Urinary bladder (tissue), 4 donors: ENCODE data around the gene PAPPA. TPM values are rescaled to one million over a fixed set of nuclear protein-coding genes. Genes with fewer than 3 reads are reported as not detected.

Experiments used
- DNase-seq: peaks from one replicate; pipeline ENCODE4 v3.0.0-alpha.2; 2015; ENCODE audit errors: extremely low spot score
- H3K27ac ChIP-seq: one replicate; pipeline ENCODE4 v1.5.1; 2013; ENCODE audit warnings: low read depth, mild to moderate bottlenecking, moderate library complexity
- H3K36me3 ChIP-seq: one replicate; pipeline ENCODE4 v1.6.1; 2013; ENCODE audit warnings: mild to moderate bottlenecking, moderate library complexity; ENCODE audit not compliant: insufficient read depth
- H3K4me1 ChIP-seq: one replicate; pipeline ENCODE4 v1.6.1; 2013; ENCODE audit warnings: mild to moderate bottlenecking, moderate library complexity; ENCODE audit not compliant: insufficient read depth
- H3K4me3 ChIP-seq: one replicate; pipeline ENCODE4 v1.5.1; 2013; ENCODE audit warnings: low read depth, low read length
- WGBS: extraction: QIAGEN DNeasy Blood & Tissue Kit; methylation state at CpG from one replicate; pipeline ENCODE4 v1.1.7; 2013; 5-methylcytosine and 5-hydroxymethylcytosine counted together
- polyA plus RNA-seq: library from polyadenylated mRNA; stranded (reverse); fragments of 200-250 nt; gene quantifications from one replicate; pipeline ENCODE4 v1.2.3, GENCODE V29; 2013
- total RNA-seq: library from RNA; depleted of rRNA; stranded (reverse); fragments of >200 nt; gene quantifications from one replicate; pipeline ENCODE4 v1.2.3, GENCODE V29; 2014
- donor health status: healthy with polysubstance abuse.
- donor health status: healthy.

The PAPPA gene
- total and polyA plus RNA-seq, 2 donors: 4.2 to 5.9 TPM

DNA sequence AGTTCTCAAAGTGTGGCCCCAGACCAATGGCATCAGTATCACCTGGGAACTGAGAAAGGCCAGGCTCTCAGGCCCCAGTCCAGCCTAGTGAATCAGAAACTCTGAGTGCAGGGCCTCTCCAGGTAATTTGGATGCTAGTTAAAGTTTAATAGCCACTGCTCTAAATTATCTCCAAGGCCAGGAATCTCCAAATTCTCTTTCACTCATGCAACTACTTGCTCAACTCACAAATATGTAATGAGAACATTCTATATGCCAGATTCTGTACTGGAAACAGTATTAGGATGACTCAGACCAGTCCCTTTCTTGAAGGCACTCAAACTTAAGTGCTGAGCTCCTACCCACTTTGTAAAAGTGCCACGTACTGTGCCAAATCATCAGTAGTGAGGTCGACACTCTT lies 84.6 kb downstream of the PAPPA start:
- Histone ChIP-seq H3K4me3 (no peak overlapping the region), H3K4me1 (no peaks in the 10 kb centered on the region), H3K36me3 (no peaks in the 10 kb centered on the region), H3K27ac (no peak overlapping the region)
- WGBS: 79% methylated on average over 2 of the region's 2 CpGs
- no peak for DNase-seq

DNA sequence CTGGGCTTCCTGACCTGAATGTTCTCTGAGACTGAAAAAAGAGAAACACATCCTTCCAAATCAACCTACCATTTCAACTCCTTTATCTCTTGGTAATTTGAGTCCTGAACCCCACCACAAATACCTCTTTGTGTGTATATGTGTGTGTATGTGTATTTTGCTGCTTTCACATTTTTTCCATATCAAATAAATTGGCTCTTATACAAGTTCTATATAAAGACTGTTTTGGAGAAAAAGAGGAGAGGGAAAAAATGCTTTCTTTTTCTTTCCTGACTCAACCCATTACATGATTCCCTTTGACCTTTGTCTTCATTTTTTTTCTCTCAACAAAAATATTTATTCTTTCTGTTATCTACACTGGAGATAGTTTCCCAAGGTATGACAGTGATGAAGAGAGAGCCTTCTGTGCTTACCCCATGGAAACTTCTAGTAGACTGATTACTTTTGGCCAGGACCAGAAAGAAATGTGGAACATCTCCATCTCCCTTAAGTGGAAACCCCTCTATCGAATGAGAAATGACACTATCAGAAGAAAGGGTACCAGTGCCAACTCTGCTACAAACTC lies 85.3 kb downstream of the PAPPA start:
- no peak for DNase-seq
- WGBS: 56% methylated on average over 1 of the region's 1 CpG
- Histone ChIP-seq H3K27ac (no peak overlapping the region), H3K36me3 (no peaks in the 10 kb centered on the region), H3K4me3 (no peak overlapping the region), H3K4me1 (no peaks in the 10 kb centered on the region)

DNA sequence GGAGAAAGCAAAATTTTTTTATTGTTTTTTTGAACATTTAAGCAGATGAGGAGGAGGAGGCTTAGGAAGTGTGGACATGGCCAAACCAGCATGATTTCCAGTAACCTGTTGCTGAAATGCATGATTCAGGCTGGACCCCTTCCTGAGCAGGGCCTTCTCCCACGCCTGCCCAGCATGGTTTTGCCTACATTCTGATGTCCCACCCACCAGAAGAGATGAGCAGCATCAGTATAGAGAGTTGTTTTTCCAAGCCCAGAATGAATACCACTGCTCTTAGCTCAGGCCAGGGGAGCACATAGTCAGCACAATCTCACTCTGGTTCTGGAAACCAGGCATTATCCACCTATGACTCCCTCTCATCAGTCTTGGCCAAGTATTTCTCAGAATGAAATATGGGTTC lies 90.1 kb downstream of the PAPPA start:
- no peak for DNase-seq
- no peaks in the 10 kb centered on the region for H3K36me3 ChIP-seq
- no peaks in the 10 kb centered on the region for H3K4me1 ChIP-seq
- WGBS: 98% methylated on average over 1 of the region's 1 CpG
- no peak overlapping the region for H3K4me3 ChIP-seq
- no peak overlapping the region for H3K27ac ChIP-seq

DNA sequence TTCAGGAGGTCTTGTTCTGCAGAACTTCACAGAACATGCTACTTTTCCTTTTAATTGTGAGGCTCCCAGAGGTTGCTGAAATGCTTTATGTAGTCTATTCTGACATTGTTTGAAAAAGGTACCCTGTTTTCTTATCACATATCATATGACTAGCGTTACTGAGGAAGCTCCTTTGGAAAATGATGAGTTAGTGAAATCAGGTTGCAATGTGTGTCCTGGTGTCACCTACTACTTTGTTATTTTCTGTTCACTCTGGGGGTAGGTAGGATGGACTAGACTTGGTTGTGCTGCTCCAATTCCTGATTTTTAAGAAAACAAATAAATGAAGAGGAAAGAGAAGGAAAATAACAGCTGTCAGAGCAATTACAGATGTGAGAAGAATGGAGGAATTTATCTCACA lies 93.7 kb downstream of the PAPPA start:
- H3K4me1 ChIP-seq: no peaks in the 10 kb centered on the region
- H3K27ac ChIP-seq: no peak overlapping the region
- DNase-seq: no peak
- no peak overlapping the region for H3K4me3 ChIP-seq
- WGBS: 76% methylated on average over 1 of the region's 1 CpG
- no peaks in the 10 kb centered on the region for H3K36me3 ChIP-seq

DNA sequence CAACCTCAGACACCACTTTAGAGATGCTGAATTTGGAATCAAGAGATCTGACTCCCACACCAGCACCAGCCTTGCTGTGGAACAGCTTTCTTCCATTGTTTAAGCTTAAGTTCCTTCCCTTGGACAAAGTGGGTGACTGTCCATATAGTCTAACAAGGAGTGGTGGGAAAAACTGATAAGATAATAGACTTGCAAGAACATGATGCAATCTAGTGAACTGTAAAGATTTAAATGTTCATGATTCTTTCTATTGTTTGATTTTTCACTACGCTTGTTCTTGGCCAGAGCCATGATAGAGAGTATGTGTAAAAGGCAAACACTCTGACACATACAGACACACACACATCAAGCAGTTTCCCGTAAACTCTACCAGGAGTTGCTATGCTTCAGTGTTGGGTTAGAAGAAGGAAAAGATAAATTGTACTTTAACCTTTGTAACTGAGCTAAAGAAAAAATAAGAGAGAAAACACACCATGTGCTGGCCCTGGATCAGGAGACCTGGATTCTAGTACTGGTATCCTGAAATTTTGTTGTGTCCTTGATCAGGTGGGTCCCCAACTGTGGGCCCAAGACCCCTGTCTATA lies 94.3 kb downstream of the PAPPA start:
- no peak overlapping the region for H3K27ac ChIP-seq
- H3K4me1 ChIP-seq: no peaks in the 10 kb centered on the region
- 83% methylated on average over 2 of the region's 2 CpGs for WGBS
- DNase-seq: no peak
- H3K4me3 ChIP-seq: no peak overlapping the region
- H3K36me3 ChIP-seq: no peaks in the 10 kb centered on the region

DNA sequence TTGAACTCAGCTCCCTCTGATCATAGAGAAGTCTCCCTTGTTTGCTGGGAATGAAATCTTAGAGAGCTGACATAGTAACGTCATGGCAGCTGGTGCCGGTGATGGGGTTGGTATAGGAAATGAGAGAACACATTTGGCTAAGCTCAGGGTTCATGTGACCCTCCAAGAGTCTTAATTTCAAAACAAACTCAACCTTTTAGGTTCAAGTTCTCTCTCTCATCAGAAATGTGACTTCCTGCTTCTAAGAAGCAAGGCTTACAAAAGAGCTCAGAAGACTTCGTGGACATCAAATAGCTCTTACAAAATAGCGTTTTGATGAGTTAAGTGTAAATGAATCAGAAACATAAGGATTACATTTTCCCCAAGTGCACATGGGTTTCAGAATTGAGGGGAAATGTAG lies 97.3 kb downstream of the PAPPA start:
- H3K4me3 ChIP-seq: no peak overlapping the region
- DNase-seq: no peak
- H3K4me1 ChIP-seq: no peaks in the 10 kb centered on the region
- no peak overlapping the region for H3K27ac ChIP-seq
- H3K36me3 ChIP-seq: no peaks in the 10 kb centered on the region
- WGBS: 75% methylated on average over 4 of the region's 4 CpGs

DNA sequence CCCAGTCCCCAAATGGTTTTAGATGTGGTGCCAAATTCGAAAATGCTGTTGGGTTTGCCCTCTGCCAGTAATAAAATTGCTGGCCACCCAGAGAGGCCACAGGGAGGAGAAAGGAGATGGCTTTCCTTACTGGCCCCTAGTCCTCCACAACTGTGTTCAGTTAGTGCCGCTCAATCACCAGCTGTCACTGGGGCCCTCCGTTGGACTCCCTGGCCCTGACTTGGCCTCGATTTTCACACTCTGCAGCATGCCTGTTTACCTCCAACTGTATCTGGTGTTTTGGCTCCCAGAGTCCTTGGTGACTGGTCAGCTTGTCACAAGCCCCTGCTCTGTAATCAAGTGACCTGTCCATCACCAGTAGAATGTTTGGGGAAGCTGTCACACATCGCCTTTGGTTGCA lies 97.8 kb downstream of the PAPPA start:
- Histone ChIP-seq H3K4me1 (no peaks in the 10 kb centered on the region), H3K36me3 (no peaks in the 10 kb centered on the region), H3K27ac (no peak overlapping the region), H3K4me3 (no peak overlapping the region)
- WGBS: 57% methylated on average over 5 of the region's 5 CpGs
- DNase-seq: no peak

DNA sequence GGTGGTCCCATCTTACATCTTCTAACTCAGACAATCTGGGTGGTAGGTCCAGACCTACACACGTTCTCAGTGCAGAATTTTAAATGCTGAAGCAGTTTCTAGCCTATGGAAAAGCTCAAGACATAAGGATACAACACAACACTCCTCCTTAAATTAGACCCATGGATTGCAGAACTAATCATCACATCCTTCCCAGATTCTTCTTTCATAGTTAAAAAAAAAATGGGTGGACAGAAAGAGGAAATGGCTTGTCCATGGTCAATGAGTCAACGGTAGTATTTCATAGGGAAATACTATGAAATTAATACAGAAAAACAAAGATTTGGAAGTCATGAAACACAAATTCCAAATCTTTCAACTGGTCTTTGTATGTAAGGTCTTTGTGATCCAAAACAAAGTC lies 106.9 kb downstream of the PAPPA start:
- no peaks in the 10 kb centered on the region for H3K4me1 ChIP-seq
- no peaks in the 10 kb centered on the region for H3K36me3 ChIP-seq
- WGBS: 75% methylated on average over 2 of the region's 2 CpGs
- H3K4me3 ChIP-seq: no peak overlapping the region
- H3K27ac ChIP-seq: no peak overlapping the region
- DNase-seq: no peak

DNA sequence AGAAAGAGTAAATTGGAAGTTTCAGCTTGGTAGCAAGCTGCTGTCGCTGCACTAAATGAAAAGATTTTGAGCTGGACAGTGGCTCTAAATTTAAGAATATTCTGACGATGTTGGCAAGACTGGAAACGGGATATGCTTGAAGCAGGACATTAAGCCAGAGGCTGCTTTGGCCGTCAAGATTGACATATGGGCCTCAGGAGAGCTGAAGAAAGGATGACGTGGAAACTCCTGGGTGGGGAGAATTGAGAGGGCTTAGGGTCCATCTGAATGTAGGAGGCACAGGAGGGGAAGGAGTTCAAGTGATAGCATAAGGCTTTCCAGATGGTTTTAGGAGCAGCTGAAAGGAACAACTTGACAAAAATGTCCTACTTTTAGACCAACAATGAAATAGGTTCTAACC lies 108.9 kb downstream of the PAPPA start:
- Histone ChIP-seq H3K4me3 (no peak overlapping the region), H3K4me1 (no peaks in the 10 kb centered on the region), H3K36me3 (no peaks in the 10 kb centered on the region), H3K27ac (no peak overlapping the region)
- no peak for DNase-seq
- WGBS: 60% methylated on average over 5 of the region's 5 CpGs

DNA sequence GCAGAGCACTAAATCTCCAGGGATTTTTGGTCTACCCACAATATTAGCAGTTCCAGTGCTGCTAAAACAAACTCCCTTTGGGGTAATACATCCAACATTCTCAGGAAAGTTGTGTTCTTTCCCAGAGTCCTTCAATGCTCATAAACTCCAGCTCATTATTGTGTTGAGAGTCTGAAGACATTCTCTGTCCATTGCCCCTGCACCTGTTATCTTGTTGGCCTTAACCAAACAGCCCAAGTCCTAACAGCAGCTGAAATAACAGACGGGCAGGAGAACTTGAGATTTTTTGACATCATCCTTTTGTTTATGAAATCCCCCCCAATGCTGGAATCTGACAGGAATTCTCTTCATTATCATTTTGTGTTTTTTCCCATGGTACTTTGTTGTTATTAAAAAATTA lies 110.8 kb downstream of the PAPPA start:
- Histone ChIP-seq H3K36me3 (no peaks in the 10 kb centered on the region), H3K4me3 (no peak overlapping the region), H3K4me1 (no peaks in the 10 kb centered on the region), H3K27ac (no peak overlapping the region)
- 76% methylated on average over 1 of the region's 1 CpG for WGBS
- no peak for DNase-seq

DNA sequence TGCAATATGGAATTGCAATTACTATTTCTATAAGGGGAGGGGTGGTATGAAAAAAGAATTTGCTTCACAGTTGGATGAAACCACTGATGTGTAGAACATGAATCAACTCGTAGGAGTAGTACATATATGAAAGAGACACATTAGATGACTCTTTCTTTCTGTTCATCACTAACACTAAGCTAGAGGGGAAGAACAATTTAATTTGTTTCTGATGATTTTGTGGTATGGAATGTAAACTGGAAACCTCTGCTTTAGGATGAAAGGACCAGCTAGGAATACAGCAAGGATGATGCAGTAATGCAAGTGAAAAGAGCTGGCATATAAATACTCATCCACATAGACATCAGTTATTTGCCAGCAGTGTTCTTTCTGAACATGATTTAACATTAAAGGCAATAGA lies 113.4 kb downstream of the PAPPA start:
- no peak overlapping the region for H3K27ac ChIP-seq
- WGBS: 73% methylated on average over 1 of the region's 1 CpG
- no peaks in the 10 kb centered on the region for H3K36me3 ChIP-seq
- no peak overlapping the region for H3K4me3 ChIP-seq
- H3K4me1 ChIP-seq: no peaks in the 10 kb centered on the region
- no peak for DNase-seq

DNA sequence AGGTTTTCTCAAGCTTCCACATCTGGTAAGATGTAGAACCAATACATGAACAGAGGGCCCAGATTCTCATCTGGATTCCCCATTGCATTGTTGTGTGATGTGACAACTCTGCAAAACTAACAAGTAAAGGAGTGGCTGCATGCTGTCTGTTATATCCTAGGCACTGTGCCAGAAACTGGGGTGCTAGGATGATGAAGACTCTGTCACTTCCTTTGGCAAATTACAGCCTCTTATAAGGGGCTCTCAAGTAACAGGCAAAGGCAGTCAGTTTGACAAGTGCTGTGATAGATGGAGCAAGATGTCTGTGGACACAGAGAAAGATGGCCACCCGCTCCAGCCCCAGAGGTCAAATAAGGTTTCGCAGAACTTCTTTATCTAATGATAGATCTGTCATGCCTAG lies 115.7 kb downstream of the PAPPA start:
- Histone ChIP-seq H3K4me1 (no peaks in the 10 kb centered on the region), H3K36me3 (no peaks in the 10 kb centered on the region), H3K27ac (no peak overlapping the region), H3K4me3 (no peak overlapping the region)
- DNase-seq: no peak
- WGBS: 82% methylated on average over 2 of the region's 2 CpGs

DNA sequence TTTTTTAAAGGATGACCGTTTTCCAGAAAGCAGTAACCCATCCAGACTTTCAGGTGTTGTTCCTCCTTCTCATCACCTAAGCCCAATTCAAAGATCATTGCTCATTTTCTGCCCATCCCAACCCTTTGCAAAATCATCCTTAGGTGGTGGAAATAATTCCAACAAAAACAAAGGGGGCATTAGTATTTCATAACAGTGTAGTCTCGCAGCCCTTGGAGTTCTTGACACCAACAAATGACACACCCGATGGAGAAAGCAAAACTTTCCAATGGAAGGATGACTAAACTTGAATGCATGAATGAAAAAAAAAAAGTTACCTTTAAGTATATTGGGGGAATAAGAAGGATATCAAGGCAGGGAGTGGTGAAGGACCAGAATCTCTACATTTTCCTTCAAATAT lies 117.0 kb downstream of the PAPPA start:
- no peaks in the 10 kb centered on the region for H3K4me1 ChIP-seq
- H3K4me3 ChIP-seq: no peak overlapping the region
- H3K27ac ChIP-seq: no peak overlapping the region
- WGBS: 90% methylated on average over 3 of the region's 3 CpGs
- DNase-seq: no peak
- H3K36me3 ChIP-seq: no peaks in the 10 kb centered on the region

DNA sequence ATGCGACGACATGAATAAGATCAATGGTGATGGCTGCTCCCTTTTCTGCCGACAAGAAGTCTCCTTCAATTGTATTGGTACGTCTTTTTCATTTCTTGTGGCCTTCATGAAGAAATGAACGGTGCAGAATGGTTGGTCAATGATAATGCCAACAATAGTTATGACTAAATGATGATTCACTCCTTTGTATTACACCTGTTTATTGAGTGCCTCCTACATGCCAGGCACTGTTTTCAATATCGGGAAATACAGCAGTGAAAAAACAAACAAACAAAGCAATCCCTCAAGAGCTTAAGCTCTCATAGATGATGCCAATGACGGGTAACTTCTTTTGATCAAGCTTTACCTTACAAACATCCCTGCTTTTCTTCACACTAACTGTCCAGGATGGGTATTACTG lies 117.7 kb downstream of the PAPPA start:
- WGBS: 84% methylated on average over 7 of the region's 7 CpGs

DNA sequence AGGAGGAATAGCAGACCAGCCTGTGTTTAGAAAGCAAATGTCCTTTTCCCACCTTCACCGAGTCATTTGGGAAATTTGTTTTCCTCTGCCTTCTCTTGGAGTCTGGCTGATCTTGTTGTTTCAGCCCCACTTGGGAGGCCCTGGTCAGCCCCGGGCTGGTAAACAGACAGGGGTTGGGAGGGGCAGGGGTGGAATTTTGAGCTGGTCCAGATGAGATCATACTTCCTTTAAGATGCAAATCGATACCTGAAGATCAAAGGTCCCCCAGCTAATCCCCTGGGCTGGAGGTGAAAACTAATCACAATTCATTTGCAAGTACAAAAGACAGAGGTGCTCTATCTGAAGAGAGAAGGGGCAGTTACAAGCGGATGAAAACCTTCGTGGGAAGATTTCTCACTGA lies 118.4 kb downstream of the PAPPA start:
- 36% methylated on average over 5 of the region's 5 CpGs for WGBS
- DNase-seq: no peak
- H3K27ac ChIP-seq: no peak overlapping the region

More for the DNA sequence above, 117.7 kb downstream of the PAPPA start:
- Histone ChIP-seq H3K4me1 (no peaks in the 10 kb centered on the region), H3K4me3 (no peak overlapping the region), H3K27ac (no peak overlapping the region), H3K36me3 (no peaks in the 10 kb centered on the region)
- no peak for DNase-seq

More for the DNA sequence above, 118.4 kb downstream of the PAPPA start:
- Histone ChIP-seq H3K4me3 (no peak overlapping the region), H3K4me1 (no peaks in the 10 kb centered on the region), H3K36me3 (no peaks in the 10 kb centered on the region)
